Memory B cell (primary cell): ENCODE measurements around the gene KRTAP19-1.
"Not testable (repeated sequence)": the region's sequence is repeated elsewhere in the genome, so short reads cannot be mapped to it uniquely, and the experiment has no call there.

Experiments used
- ATAC-seq: fragments of 150-1000 bp; cut with Tn5 transposase; 2 replicates; pipeline ENCODE4 v1.10.0; 2021; ENCODE audit warnings: low read depth, mild to moderate bottlenecking, moderate library complexity
- DNase-seq, 2 donors: peaks; one replicate each; pipeline ENCODE4 v3.0.0; 2022; ENCODE audit warnings: low spot score in 2 of 2
- H3K27ac Mint-ChIP-seq: one replicate; pipeline ENCODE4 v1.8.0; 2022; ENCODE audit warnings: mild to moderate bottlenecking, moderate library complexity, mixed read lengths
- H3K27me3 Mint-ChIP-seq: one replicate; pipeline ENCODE4 v1.8.0; 2022; ENCODE audit warnings: mixed read lengths
- H3K36me3 Mint-ChIP-seq: one replicate; pipeline ENCODE4 v1.8.0; 2022; ENCODE audit warnings: mild to moderate bottlenecking, mixed read lengths
- H3K4me1 Mint-ChIP-seq: one replicate; pipeline ENCODE4 v1.8.0; 2022; ENCODE audit warnings: mixed read lengths
- H3K4me3 Mint-ChIP-seq: one replicate; pipeline ENCODE4 v1.8.0; 2022; ENCODE audit warnings: mild to moderate bottlenecking, moderate library complexity, mixed read lengths
- H3K9me3 Mint-ChIP-seq: one replicate; pipeline ENCODE4 v1.8.0; 2022; ENCODE audit warnings: mixed read lengths

KRTAP19-1 gene

DNA sequence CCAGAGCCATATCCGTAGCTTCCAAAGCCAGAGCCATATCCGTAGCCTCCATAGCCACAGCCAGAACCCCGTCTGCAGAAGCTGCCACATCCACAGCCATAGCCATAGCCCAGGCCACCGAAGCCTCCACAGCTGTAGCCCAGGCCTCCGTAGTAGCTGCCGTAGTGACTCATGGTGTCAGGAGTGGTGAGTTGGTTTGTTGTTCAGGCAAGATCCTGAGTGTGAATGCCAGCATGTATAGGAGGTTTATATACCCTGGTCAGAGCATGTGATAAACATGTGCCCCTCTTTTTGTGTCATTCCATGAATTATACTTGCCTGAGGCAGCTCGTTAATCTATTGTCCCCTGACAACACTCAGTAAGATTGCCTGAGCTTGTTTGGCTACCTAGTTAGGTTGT is at the start of gene KRTAP19-1:
TSS of gene KRTAP19-1 (minus strand) at position 223 of the 400 bp plus-strand sequence. CDS start at position 173, 50 bp downstream.
- peaks cover 2% of the 10 kb centered on the region for H3K9me3 Mint-ChIP-seq
- H3K4me1 Mint-ChIP-seq: no peaks in the 10 kb centered on the region
- no peak within 1 kb of the TSS for H3K27ac Mint-ChIP-seq
- H3K27me3 Mint-ChIP-seq: no peaks in the 10 kb centered on the region
- H3K36me3 Mint-ChIP-seq: no peaks in the 10 kb centered on the region
- ATAC-seq (no peak), DNase-seq (no peak)
- no peak within 1 kb of the TSS for H3K4me3 Mint-ChIP-seq

DNA sequence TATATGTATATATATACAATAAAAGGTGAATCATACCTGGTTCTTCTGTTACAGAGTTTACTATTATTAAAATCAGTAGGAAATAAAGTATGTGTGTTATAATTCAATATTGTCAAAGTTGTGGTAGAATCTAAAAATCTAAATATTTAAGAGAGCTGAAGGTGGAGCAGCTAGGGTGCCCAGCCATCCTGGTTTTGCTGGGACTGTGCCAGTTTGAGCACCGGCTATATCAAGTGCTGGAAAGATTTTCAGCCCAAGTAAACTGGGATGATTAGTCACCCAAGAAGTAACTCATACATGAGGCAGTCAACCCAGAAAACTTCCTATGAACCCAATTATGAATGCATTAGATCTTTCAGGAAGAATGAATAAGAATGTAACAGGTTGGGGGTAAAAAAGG is 38.7 kb upstream of the KRTAP19-1 start:
- no peak overlapping the region for H3K4me3 Mint-ChIP-seq
- peaks cover 7% of the 10 kb centered on the region for H3K9me3 Mint-ChIP-seq
- ATAC-seq (no peak), DNase-seq (no peak)
- no peaks in the 10 kb centered on the region for H3K27me3 Mint-ChIP-seq
- no peak overlapping the region for H3K27ac Mint-ChIP-seq
- no peaks in the 10 kb centered on the region for H3K4me1 Mint-ChIP-seq
- no peaks in the 10 kb centered on the region for H3K36me3 Mint-ChIP-seq

DNA sequence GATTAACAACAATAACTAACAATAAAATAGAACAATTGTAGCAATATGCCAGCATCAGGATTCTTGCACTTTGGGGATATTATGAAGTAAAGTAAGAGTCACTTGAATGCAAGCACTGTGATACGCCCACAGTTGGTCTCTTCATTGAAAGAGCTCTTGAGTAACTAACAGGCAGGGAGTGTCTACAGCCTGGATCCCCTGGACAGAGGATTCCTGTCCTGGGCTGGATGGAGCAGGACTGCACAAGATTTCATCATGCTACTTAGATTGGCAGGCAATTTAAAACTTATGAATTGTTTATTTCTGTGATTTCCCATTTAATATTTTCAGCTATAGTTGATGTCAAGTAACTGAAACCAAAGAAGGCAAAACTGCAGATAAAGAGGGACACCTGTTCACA is 35.5 kb upstream of the KRTAP19-1 start:
- peaks cover 7% of the 10 kb centered on the region for H3K9me3 Mint-ChIP-seq
- DNase-seq: no peak
- no peak for ATAC-seq

DNA sequence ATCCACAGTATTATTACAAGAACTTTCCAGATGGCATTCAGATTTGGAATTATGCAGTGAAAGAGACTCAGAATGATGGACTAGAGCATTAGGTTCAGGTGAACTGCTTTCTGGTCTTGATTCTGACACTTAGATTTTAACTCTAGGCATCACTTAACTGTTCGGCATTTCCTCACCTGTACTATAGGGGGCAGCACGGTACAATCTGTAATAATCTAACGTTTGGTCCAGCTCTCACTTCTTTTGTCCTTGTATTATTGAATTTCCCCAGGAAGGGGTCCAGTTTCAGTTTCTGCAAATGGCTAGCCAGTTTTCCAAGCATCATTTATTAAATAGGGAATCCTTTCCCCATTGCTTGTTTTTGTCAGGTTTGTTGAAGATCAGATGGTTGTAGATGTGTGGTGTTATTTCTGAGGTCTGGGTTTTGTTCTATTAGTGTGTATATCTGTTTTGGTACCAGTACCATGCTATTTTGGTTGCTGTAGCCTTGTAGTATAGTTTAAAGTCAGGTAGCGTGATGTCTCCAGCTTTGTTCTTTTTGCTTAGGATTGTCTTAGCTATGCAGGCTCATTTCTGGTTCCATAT is 25.5 kb upstream of the KRTAP19-1 start:
- H3K4me3 Mint-ChIP-seq, ATAC-seq, H3K27ac Mint-ChIP-seq, H3K4me1 Mint-ChIP-seq, H3K27me3 Mint-ChIP-seq, H3K36me3 Mint-ChIP-seq, DNase-seq, H3K9me3 Mint-ChIP-seq: not testable (repeated sequence)

More for the DNA sequence above, 35.5 kb upstream of the KRTAP19-1 start:
- Mint-ChIP-seq H3K4me3 (no peak overlapping the region), H3K36me3 (no peaks in the 10 kb centered on the region), H3K4me1 (no peaks in the 10 kb centered on the region), H3K27me3 (no peaks in the 10 kb centered on the region), H3K27ac (no peak overlapping the region)

DNA sequence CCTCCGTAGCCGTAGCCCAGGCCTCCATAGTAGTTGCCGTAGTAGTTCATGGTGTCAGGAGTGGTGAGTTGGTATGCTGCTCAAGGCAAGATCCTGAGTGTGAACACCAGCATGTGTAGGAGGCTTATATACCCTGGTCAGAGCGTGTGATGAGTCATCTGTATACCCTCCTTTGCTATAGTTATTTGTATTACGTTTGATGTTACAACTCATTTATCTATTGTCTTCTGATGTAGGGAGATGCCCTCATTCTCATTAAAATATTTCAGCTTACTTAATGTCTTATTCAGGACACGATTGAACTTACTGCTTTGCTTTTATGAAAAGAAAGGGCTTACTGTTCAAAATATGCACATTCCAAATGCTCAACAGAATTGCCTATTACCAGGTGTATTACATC is 21.9 kb upstream of the KRTAP19-1 start, which contains the start of gene KRTAP19-5:
TSS of gene KRTAP19-5 (minus strand) at position 101 of the 400 bp plus-strand sequence. CDS start at position 50, 51 bp downstream.
- Mint-ChIP-seq H3K4me1 (no peaks in the 10 kb centered on the region), H3K27ac (no peak within 1 kb of the TSS), H3K4me3 (no peak within 1 kb of the TSS), H3K27me3 (no peaks in the 10 kb centered on the region), H3K36me3 (no peaks in the 10 kb centered on the region), H3K9me3 (peaks cover 1% of the 10 kb centered on the region)
- DNase-seq (no peak), ATAC-seq (no peak)

DNA sequence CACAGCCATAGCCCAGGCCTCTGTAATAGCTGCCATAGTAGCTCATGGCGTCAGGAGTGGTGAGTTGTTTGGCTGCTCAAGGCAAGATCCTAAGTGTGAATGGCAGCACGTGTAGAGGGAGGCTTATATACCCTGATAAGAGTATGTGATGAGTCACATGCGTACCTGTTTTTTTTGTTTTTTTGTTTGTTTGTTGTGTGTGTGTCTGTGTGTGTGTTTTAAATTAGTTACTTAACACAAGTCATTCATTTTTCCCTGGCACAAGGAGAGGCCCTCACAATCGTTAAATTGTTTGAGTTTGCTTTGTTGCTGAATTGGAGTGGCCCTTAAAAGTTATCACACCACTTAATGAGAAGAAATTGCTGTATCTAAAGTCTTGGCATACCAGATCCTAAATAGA is 16.9 kb upstream of the KRTAP19-1 start, which contains the start of gene KRTAP19-4:
TSS of gene KRTAP19-4 (minus strand) at position 101 of the 400 bp plus-strand sequence. CDS start at position 46, 55 bp downstream.
- H3K27ac Mint-ChIP-seq: no peak within 1 kb of the TSS
- no peaks in the 10 kb centered on the region for H3K4me1 Mint-ChIP-seq
- H3K36me3 Mint-ChIP-seq: no peaks in the 10 kb centered on the region
- ATAC-seq (no peak), DNase-seq (no peak)
- H3K9me3 Mint-ChIP-seq: no peaks in the 10 kb centered on the region
- no peaks in the 10 kb centered on the region for H3K27me3 Mint-ChIP-seq
- H3K4me3 Mint-ChIP-seq: no peak within 1 kb of the TSS

DNA sequence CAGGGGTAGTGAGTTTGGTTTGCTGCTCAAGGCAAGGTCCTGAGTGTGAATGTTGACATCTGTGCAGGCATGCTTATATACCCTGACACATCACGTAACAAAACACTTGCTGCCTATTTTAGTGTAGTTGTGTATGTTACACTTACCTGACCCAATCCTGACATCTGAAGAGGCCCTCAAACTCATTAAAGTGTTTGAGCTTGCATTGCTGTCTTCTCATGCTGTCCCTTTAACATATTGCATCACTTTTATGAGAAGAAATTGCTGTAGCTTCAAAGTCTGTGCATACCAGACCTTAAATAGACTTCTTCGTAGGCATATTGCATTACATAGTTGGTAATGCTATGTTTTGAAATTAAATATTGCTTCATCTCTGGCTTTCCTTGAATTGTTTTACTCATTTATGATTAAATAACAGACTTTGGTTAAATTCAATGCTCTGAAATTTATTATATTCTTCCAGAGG is 11.8 kb upstream of the KRTAP19-1 start, which contains the start of gene KRTAP19-3:
TSS of gene KRTAP19-3 (minus strand) at position 51 of the 466 bp plus-strand sequence. CDS start 56 bp downstream, outside the sequence.
- no peak for ATAC-seq
- Mint-ChIP-seq H3K27ac (no peak within 1 kb of the TSS), H3K4me1 (no peaks in the 10 kb centered on the region), H3K27me3 (no peaks in the 10 kb centered on the region), H3K4me3 (no peak within 1 kb of the TSS), H3K9me3 (no peaks in the 10 kb centered on the region), H3K36me3 (no peaks in the 10 kb centered on the region)
- DNase-seq: no peak

DNA sequence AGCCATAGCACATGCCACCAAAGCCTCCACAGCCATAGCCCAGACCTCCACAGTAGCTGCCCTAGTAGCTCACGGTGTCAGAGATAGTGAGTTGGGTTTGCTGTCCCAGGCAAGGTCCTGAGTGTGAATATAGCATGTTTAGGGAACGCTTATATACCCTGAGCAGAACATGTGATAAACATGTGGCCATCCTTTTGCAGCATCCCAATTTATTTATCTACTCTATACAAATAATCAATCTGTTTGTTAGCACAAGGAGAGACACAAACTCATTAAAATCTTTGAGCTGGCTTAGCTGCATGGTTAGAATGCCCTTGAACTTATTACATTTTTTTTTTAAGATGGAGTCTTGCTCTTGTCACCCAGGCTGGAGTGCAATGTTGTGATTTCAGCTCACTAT is 7.2 kb upstream of the KRTAP19-1 start, which contains the start of gene KRTAP19-2:
TSS of gene KRTAP19-2 (minus strand) at position 101 of the 400 bp plus-strand sequence. CDS start at position 13, 88 bp downstream.
- H3K9me3 Mint-ChIP-seq: peaks cover 3% of the 10 kb centered on the region
- H3K36me3 Mint-ChIP-seq: no peaks in the 10 kb centered on the region
- DNase-seq: no peak
- H3K27me3 Mint-ChIP-seq: no peaks in the 10 kb centered on the region
- no peak for ATAC-seq
- H3K27ac Mint-ChIP-seq: no peak within 1 kb of the TSS
- H3K4me3 Mint-ChIP-seq: no peak within 1 kb of the TSS
- no peaks in the 10 kb centered on the region for H3K4me1 Mint-ChIP-seq

DNA sequence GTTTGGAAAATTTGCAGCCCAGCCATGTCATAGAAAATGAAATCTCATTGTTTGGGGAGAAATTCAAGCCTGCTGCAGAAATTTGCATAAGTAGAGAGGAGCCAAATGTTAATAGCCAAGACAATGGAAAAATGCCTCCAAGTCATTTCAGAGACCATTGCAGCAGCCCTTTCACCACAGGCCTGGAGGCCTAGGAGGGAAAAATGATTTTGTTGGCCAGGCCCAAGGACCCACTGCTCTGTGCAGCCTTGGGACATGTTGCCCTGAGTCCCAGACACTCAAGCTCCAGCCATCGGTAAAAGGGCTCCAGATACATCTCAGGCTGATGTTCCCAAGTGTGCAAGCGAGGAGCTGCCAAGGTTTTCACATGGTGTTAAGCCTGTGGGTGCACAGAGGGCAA is 6.0 kb upstream of the KRTAP19-1 start:
- Mint-ChIP-seq H3K27ac (no peak overlapping the region), H3K36me3 (no peaks in the 10 kb centered on the region), H3K4me3 (no peak overlapping the region), H3K9me3 (peaks cover 3% of the 10 kb centered on the region), H3K27me3 (no peaks in the 10 kb centered on the region), H3K4me1 (no peaks in the 10 kb centered on the region)
- DNase-seq: no peak
- no peak for ATAC-seq

DNA sequence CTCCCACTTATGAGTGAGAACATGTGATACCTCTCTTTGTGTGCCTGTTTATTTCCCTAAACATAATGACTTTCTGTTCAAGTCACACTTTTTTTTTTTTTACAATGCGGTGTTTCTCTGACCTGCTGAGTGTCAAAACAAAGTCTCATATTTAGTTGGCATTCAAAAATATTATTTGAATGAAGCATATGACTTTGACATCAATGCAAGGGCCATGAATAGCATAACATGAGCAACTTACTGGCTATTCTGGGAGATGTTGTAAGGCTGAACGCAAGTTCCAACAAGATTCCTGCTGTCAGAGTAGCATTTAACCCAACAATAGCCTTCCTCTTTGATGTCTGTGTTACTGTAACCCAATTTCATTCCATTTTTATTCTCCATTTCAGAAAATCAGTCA is 2.0 kb upstream of the KRTAP19-1 start:
- ATAC-seq (no peak), DNase-seq (no peak)
- Mint-ChIP-seq H3K27me3 (no peaks in the 10 kb centered on the region), H3K9me3 (peaks cover 3% of the 10 kb centered on the region), H3K4me3 (no peak overlapping the region), H3K36me3 (no peaks in the 10 kb centered on the region), H3K4me1 (no peaks in the 10 kb centered on the region), H3K27ac (no peak overlapping the region)

DNA sequence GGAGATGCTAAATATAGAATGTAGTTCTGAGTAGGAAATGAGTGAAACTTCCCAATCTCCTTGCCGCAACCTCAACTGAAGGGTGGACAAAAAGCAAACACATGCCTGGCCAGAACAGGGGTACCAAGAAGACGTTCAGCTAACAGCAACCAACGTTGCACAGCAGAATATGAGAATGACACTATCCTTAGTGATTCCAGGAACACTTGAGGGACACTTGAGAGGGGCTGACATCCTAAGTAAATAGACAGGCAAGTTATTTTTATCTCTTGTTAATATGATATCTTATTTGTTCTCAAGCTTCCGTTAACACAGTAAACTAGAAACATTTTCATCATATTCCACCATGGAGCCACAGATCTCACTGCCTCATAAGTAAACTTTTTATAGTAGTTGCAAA is 908 bp downstream of the KRTAP19-1 start:
- Mint-ChIP-seq H3K9me3 (peaks cover 2% of the 10 kb centered on the region), H3K36me3 (no peaks in the 10 kb centered on the region), H3K4me1 (no peaks in the 10 kb centered on the region), H3K4me3 (no peak overlapping the region), H3K27me3 (no peaks in the 10 kb centered on the region), H3K27ac (no peak overlapping the region)
- ATAC-seq (no peak), DNase-seq (no peak)

DNA sequence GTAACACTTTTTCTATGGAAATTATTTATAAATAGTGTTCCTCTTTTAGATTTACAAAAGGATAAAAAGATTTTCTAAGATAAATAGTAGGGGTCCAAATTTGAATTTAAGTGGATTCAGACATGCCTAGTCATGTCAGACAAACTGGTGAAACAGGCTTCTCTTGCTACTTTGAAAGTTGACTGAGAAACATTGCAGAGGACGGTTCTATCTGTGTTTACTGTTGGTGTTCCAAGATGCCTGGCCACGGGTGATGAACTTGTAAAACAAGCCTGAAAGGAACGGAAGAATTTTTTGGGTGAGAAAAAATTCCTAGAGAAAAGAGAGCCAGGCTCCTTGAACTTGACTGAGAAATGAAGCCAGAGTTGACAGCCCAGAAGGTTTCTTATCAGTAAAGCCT is 2.2 kb downstream of the KRTAP19-1 start:
- Mint-ChIP-seq H3K36me3 (no peaks in the 10 kb centered on the region), H3K27me3 (no peaks in the 10 kb centered on the region)

DNA sequence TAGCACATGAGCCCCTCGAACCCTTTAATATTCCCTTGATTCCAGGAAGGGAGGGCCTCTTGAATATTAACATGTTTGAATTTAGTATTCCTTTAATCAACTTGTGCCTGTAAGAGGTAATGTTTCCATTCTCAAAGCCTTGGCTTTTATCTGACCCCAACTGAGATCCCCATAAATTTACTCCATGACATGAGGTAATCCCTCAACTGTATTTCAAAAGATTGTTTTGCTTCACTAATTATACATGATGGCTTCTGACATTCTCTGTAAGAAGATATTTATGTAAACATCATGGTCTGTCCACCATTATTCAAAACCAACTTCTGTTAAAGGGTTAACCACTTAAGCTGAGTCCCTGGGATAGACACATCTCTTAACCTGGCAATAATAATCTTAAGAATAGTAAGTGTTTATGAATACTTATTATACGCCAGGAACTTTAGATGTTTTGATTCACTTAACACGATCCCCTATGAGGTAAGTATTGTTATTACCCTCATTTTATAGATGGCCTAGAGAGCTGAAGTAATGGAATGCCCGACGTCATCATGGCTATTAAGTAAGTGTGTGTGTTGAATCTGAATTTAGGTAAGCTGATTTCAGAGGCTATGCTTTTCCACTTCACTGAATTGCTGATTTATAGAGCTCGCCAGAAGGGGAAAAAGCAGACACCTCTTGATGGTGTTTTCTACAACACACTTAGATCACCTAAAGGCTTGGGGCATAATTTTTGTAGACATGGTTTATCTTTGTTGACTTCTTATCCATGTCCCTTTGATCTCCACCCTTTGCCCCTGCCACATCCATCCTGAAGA is 11.1 kb downstream of the KRTAP19-1 start:
- ATAC-seq (no peak), DNase-seq (no peak)
- H3K9me3 Mint-ChIP-seq: peaks cover 6% of the 10 kb centered on the region
- H3K4me3 Mint-ChIP-seq: no peak overlapping the region
- no peaks in the 10 kb centered on the region for H3K36me3 Mint-ChIP-seq
- no peaks in the 10 kb centered on the region for H3K27me3 Mint-ChIP-seq
- no peak overlapping the region for H3K27ac Mint-ChIP-seq
- no peaks in the 10 kb centered on the region for H3K4me1 Mint-ChIP-seq

More for the DNA sequence above, 2.2 kb downstream of the KRTAP19-1 start:
- ATAC-seq (no peak), DNase-seq (no peak)
- H3K4me1 Mint-ChIP-seq: no peaks in the 10 kb centered on the region
- H3K27ac Mint-ChIP-seq: no peak overlapping the region
- H3K9me3 Mint-ChIP-seq: peaks cover 2% of the 10 kb centered on the region
- H3K4me3 Mint-ChIP-seq: no peak overlapping the region

DNA sequence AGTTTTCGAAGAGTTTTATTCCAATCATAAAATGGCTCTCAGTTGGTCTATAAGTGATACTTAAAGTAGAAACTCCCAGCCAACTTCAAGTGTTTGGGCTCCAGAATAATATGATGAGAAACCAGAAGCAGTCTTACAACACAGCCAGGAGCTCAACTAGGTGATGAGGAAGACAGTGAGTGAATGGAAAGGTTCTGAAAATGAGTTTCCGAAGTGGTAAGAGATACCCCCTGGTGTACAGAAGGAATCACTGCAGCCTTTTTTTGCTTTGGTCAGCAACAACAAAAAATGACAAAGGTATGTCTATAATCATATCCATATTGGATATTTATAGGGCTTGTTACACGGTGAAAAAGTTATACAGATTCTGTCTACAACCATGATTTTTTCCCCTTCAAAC is 16.5 kb downstream of the KRTAP19-1 start:
- H3K4me3 Mint-ChIP-seq: no peak overlapping the region
- H3K27ac Mint-ChIP-seq: no peak overlapping the region
- peaks cover 6% of the 10 kb centered on the region for H3K9me3 Mint-ChIP-seq
- no peak for DNase-seq
- no peaks in the 10 kb centered on the region for H3K4me1 Mint-ChIP-seq
- H3K27me3 Mint-ChIP-seq: no peaks in the 10 kb centered on the region
- H3K36me3 Mint-ChIP-seq: no peaks in the 10 kb centered on the region
- no peak for ATAC-seq
